SK-N-SH treated with all-trans-retinoic acid at 6 μM for 48 hours (cell line): ENCODE results near the gene HOPX.

Experiments used
- ATAC-seq: fragments of 200-7000 bp; cut with Tn5 transposase; 3 replicates; pipeline ENCODE4 v1.9.1; 2020; ENCODE audit warnings: mild to moderate bottlenecking, moderate library complexity
- ARNTL ChIP-seq: fragments of 450-650 bp; formaldehyde crosslinking; IDR thresholded peaks from 2 replicates; pipeline ENCODE4 v1.5.0; 2020; ENCODE audit warnings: low read depth, mild to moderate bottlenecking, moderate library complexity, borderline replicate concordance
- BACH2 ChIP-seq: fragments of 250-450 bp; sonication (Bioruptor Pico); IDR thresholded peaks from 2 replicates; pipeline ENCODE4 v1.9.0; 2021; ENCODE audit warnings: mild to moderate bottlenecking, borderline replicate concordance
- GLIS3 ChIP-seq: fragments of 250-450 bp; sonication (Bioruptor Pico); IDR thresholded peaks from 2 replicates; pipeline ENCODE4 v1.5.0; 2020; ENCODE audit warnings: mild to moderate bottlenecking, moderate library complexity
- ISL1 ChIP-seq: fragments of 250-450 bp; sonication (Bioruptor Pico); IDR thresholded peaks from 2 replicates; pipeline ENCODE4 v2.1.2; 2022; ENCODE audit warnings: mild to moderate bottlenecking, moderate library complexity
- RARB ChIP-seq: fragments of 250-450 bp; sonication (Bioruptor Pico); IDR thresholded peaks from 2 replicates; pipeline ENCODE4 v1.8.0; 2021; ENCODE audit warnings: mild to moderate bottlenecking, moderate library complexity
- TCF4 ChIP-seq: fragments of 250-450 bp; sonication (Bioruptor Pico); IDR thresholded peaks from 2 replicates; pipeline ENCODE4 v1.8.0; 2021; ENCODE audit warnings: mild to moderate bottlenecking, moderate library complexity, borderline replicate concordance
- TOX ChIP-seq: fragments of 250-450 bp; sonication (Bioruptor Pico); IDR thresholded peaks from 2 replicates; pipeline ENCODE4 v1.8.0; 2021; ENCODE audit warnings: mild to moderate bottlenecking, moderate library complexity, borderline replicate concordance
- ZC3H10 ChIP-seq: fragments of 250-450 bp; sonication (Bioruptor Pico); IDR thresholded peaks from 2 replicates; pipeline ENCODE4 v1.5.1; 2021; ENCODE audit warnings: mild to moderate bottlenecking, moderate library complexity
- ZFP3 ChIP-seq: fragments of 250-450 bp; sonication (Bioruptor Pico); IDR thresholded peaks from 2 replicates; pipeline ENCODE4 v1.5.0; 2020; ENCODE audit warnings: mild to moderate bottlenecking, moderate library complexity
- ZNF8 ChIP-seq: fragments of 450-650 bp; formaldehyde crosslinking; IDR thresholded peaks from 2 replicates; pipeline ENCODE4 v1.5.0; 2020; ENCODE audit warnings: mild to moderate bottlenecking, moderate library complexity
- TF ChIP-seq, protein P1 (sequence below): fragments of 250-450 bp; sonication (Bioruptor Pico); IDR thresholded peaks from 2 replicates; pipeline ENCODE4 v1.5.0; 2020; ENCODE audit warnings: mild to moderate bottlenecking, moderate library complexity
- TF ChIP-seq, protein P2 (sequence below): fragments of 250-450 bp; sonication (Bioruptor Pico); IDR thresholded peaks from 2 replicates; pipeline ENCODE4 v1.8.0; 2021; ENCODE audit warnings: low read depth, mild to moderate bottlenecking, moderate library complexity, borderline replicate concordance
- TF ChIP-seq, protein P3 (sequence below): fragments of 250-450 bp; sonication (Bioruptor Pico); IDR thresholded peaks from 2 replicates; pipeline ENCODE4 v1.5.1; 2020; ENCODE audit warnings: low read depth, mild to moderate bottlenecking, moderate library complexity
- TF ChIP-seq, protein P4 (sequence below): fragments of 250-450 bp; sonication (Bioruptor Pico); IDR thresholded peaks from 2 replicates; pipeline ENCODE4 v1.5.1; 2021; ENCODE audit warnings: mild to moderate bottlenecking, moderate library complexity
- TF ChIP-seq, protein P5 (sequence below): fragments of 250-450 bp; sonication (Bioruptor Pico); IDR thresholded peaks from 2 replicates; pipeline ENCODE4 v1.8.0; 2020; ENCODE audit warnings: mild to moderate bottlenecking, moderate library complexity, borderline replicate concordance

HOPX gene

DNA sequence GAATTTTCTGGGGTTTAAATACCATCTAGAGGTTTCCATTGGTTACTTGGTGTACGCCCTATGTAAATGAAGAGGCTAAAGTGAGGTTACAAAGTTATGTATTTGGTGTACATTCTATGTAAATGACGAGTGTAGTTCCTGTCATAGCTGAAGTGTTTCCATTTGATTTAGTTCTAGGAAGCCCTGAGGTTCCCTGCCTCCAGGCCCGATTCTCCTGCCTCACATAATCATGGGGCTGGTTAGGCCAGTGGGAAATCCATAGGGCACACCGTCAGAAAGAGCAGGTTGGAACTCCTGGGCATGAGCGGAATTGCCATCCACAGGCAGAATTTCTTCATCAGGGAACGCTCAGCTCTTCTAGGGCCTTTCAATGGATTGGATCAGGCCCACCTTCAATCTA, 24.2 kb upstream of the HOPX start (continued):
- TF ChIP-seq, protein P1, sequence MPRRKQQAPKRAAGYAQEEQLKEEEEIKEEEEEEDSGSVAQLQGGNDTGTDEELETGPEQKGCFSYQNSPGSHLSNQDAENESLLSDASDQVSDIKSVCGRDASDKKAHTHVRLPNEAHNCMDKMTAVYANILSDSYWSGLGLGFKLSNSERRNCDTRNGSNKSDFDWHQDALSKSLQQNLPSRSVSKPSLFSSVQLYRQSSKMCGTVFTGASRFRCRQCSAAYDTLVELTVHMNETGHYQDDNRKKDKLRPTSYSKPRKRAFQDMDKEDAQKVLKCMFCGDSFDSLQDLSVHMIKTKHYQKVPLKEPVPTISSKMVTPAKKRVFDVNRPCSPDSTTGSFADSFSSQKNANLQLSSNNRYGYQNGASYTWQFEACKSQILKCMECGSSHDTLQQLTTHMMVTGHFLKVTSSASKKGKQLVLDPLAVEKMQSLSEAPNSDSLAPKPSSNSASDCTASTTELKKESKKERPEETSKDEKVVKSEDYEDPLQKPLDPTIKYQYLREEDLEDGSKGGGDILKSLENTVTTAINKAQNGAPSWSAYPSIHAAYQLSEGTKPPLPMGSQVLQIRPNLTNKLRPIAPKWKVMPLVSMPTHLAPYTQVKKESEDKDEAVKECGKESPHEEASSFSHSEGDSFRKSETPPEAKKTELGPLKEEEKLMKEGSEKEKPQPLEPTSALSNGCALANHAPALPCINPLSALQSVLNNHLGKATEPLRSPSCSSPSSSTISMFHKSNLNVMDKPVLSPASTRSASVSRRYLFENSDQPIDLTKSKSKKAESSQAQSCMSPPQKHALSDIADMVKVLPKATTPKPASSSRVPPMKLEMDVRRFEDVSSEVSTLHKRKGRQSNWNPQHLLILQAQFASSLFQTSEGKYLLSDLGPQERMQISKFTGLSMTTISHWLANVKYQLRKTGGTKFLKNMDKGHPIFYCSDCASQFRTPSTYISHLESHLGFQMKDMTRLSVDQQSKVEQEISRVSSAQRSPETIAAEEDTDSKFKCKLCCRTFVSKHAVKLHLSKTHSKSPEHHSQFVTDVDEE (CRISPR knock-in tag), result no peak
- TF ChIP-seq ARNTL (CRISPR knock-in tag), result no peak

DNA sequence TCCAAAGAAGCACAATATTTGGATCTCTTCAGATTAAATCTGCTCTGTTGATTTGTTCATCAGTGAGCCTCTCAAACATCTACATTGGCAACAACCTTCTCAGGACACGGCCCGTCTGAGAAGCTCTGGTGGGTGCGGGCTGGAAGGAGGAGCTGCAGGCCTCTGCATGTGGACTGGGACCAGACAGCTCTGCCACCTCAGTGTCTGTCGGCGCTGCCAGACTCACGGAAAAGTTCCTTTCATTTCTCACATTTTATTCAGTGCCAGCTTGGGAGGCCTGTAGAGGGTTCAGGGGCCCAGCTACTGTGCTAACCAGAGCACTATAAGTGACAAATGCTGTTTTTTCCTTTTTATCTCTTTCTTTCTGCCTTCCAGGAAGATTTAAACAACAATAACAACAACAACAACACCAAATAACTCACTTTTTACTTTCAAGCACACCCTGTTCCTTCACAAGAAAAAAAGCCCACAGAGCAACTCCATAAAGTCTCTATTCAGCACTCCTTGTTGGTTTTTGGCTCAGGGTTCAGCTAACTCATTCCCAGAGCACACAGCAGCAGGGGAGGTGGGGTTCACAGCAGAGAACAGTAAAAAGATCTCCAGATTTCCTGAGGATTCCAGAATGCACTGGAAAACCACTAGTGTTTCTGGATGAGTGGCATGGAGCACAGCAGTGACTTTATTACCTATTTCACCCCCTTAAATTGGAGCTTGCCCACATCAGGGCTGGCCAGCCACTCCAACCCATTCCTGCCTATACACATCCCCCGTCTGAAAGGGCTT, 23.2 kb upstream of the HOPX start:
- ATAC-seq, result no peak
- TF ChIP-seq, protein P2, sequence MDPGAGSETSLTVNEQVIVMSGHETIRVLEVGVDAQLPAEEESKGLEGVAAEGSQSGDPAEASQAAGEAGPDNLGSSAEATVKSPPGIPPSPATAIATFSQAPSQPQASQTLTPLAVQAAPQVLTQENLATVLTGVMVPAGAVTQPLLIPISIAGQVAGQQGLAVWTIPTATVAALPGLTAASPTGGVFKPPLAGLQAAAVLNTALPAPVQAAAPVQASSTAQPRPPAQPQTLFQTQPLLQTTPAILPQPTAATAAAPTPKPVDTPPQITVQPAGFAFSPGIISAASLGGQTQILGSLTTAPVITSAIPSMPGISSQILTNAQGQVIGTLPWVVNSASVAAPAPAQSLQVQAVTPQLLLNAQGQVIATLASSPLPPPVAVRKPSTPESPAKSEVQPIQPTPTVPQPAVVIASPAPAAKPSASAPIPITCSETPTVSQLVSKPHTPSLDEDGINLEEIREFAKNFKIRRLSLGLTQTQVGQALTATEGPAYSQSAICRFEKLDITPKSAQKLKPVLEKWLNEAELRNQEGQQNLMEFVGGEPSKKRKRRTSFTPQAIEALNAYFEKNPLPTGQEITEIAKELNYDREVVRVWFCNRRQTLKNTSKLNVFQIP (CRISPR knock-in tag), result no peak
- TF ChIP-seq, protein P3, sequence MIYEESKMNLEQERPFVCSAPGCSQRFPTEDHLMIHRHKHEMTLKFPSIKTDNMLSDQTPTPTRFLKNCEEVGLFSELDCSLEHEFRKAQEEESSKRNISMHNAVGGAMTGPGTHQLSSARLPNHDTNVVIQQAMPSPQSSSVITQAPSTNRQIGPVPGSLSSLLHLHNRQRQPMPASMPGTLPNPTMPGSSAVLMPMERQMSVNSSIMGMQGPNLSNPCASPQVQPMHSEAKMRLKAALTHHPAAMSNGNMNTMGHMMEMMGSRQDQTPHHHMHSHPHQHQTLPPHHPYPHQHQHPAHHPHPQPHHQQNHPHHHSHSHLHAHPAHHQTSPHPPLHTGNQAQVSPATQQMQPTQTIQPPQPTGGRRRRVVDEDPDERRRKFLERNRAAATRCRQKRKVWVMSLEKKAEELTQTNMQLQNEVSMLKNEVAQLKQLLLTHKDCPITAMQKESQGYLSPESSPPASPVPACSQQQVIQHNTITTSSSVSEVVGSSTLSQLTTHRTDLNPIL (CRISPR knock-in tag), result no peak
- TF ChIP-seq ZNF8, result no peak
- TF ChIP-seq ZFP3 (CRISPR knock-in tag), result no peak
- TF ChIP-seq GLIS3, result no peak

DNA sequence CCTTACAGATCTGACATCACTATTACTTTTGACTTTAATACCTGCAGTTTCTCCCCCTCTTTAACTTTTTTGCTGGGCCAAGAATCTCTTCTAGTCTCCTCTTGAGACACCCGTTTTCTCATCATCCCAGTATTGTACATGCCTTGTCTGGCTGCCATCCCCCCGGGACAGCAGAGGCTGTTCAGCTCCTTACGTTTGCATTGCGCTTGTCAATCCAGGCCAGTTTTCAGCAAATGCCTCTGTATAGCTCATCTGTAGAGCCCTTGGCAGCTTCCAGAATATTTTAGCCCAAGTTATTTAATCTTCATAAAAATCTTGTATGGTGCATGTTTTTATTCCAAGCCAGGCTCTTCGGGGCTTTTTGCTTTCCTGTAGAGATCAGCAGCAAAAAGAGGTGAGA, 22.3 kb upstream of the HOPX start:
- no peak for TF ChIP-seq ZFP3 (CRISPR knock-in tag)
- TF ChIP-seq, protein P3 (CRISPR knock-in tag), result no peak
- TF ChIP-seq, protein P4, sequence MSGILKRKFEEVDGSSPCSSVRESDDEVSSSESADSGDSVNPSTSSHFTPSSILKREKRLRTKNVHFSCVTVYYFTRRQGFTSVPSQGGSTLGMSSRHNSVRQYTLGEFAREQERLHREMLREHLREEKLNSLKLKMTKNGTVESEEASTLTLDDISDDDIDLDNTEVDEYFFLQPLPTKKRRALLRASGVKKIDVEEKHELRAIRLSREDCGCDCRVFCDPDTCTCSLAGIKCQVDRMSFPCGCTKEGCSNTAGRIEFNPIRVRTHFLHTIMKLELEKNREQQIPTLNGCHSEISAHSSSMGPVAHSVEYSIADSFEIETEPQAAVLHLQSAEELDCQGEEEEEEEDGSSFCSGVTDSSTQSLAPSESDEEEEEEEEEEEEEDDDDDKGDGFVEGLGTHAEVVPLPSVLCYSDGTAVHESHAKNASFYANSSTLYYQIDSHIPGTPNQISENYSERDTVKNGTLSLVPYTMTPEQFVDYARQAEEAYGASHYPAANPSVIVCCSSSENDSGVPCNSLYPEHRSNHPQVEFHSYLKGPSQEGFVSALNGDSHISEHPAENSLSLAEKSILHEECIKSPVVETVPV (CRISPR knock-in tag), result no peak
- TF ChIP-seq TCF4 (CRISPR knock-in tag), result no peak
- TF ChIP-seq, protein P2 (CRISPR knock-in tag), result no peak
- TF ChIP-seq ISL1 (CRISPR knock-in tag), result no peak
- TF ChIP-seq, protein P5, sequence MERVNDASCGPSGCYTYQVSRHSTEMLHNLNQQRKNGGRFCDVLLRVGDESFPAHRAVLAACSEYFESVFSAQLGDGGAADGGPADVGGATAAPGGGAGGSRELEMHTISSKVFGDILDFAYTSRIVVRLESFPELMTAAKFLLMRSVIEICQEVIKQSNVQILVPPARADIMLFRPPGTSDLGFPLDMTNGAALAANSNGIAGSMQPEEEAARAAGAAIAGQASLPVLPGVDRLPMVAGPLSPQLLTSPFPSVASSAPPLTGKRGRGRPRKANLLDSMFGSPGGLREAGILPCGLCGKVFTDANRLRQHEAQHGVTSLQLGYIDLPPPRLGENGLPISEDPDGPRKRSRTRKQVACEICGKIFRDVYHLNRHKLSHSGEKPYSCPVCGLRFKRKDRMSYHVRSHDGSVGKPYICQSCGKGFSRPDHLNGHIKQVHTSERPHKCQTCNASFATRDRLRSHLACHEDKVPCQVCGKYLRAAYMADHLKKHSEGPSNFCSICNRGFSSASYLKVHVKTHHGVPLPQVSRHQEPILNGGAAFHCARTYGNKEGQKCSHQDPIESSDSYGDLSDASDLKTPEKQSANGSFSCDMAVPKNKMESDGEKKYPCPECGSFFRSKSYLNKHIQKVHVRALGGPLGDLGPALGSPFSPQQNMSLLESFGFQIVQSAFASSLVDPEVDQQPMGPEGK (CRISPR knock-in tag), result no peak
- TF ChIP-seq ZC3H10 (CRISPR knock-in tag), result no peak
- TF ChIP-seq RARB (CRISPR knock-in tag), result no peak
- no peak for TF ChIP-seq TOX (CRISPR knock-in tag)
- no peak for TF ChIP-seq BACH2 (CRISPR knock-in tag)
- TF ChIP-seq, all 23 proteins: peak for 0
- ATAC-seq, result no peak
